Muscle layer of duodenum (tissue), 2 donors: ENCODE measurements around the gene PDGFD.

Experiments
- H3K27ac ChIP-seq: one replicate; pipeline ENCODE4 v1.7.0; 2013; ENCODE audit warnings: mild to moderate bottlenecking, low read length
- H3K27me3 ChIP-seq: one replicate; pipeline ENCODE4 v1.7.0; 2013; ENCODE audit warnings: low read depth, mild to moderate bottlenecking, control low read depth, low read length
- H3K36me3 ChIP-seq, 2 donors: one replicate each; pipeline ENCODE4 v1.7.0; 2013; ENCODE audit warnings: low read length in 2 of 2, control low read depth in 1 of 2, mild to moderate bottlenecking in 1 of 2; ENCODE audit not compliant: insufficient read depth in 2 of 2, control insufficient read depth in 1 of 2
- H3K4me1 ChIP-seq, 2 donors: one replicate each; pipeline ENCODE4 v1.7.0; 2013; ENCODE audit warnings: low read length in 2 of 2, mild to moderate bottlenecking in 2 of 2, control low read depth in 1 of 2, moderate library complexity in 1 of 2; ENCODE audit not compliant: insufficient read depth in 2 of 2, control insufficient read depth in 1 of 2
- H3K4me3 ChIP-seq, 2 donors: one replicate each; pipeline ENCODE4 v1.7.0; 2013; ENCODE audit warnings: low read length in 2 of 2, low read depth in 1 of 2, mild to moderate bottlenecking in 1 of 2
- H3K9me3 ChIP-seq, 2 donors: one replicate each; pipeline ENCODE4 v1.7.0; 2013; ENCODE audit warnings: low read length in 2 of 2, control low read depth in 1 of 2, mild to moderate bottlenecking in 1 of 2; ENCODE audit not compliant: control insufficient read depth in 1 of 2
- donor health status: healthy.

Gene PDGFD

DNA sequence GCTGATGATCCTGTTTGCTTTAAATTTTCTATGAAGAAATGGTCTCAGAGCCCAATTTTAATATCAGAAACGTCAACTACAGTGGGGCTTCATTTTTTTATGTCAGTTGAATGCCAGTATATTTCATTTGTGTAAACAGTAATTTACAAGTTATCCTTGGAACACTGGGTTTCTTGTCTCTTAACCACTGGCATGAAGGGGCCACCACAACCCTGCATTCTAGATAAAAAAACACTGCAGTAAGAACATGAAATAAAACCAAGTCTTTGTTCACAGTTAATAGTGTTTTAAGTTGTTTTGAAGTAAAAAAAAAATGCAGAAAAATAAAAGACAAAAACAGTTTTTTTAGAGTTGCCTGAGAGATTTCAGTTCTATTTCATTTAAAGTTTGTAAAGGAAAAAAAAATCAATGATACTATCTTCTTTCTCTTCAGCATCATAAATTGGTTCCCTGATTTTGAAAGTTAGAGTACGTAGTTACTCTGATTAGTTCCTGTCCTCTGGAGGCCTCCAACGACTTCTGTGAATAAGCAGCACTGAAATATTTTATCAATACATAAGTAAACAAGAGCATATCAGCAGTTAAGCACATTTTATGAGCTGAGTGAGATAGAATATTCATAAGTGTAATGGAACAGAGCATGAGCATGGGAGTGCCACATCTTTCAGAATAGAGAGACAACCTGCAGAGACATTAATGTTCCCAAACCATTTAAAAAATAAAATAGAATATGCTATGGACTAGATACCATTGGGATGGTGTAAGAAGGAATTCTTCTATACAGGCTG lies 135.3 kb downstream of the PDGFD start:
- H3K36me3 ChIP-seq = no peaks in the 10 kb centered on the region
- no peak overlapping the region for H3K4me3 ChIP-seq
- no peak overlapping the region for H3K27ac ChIP-seq
- H3K27me3 ChIP-seq = no peaks in the 10 kb centered on the region
- H3K4me1 ChIP-seq = no peaks in the 10 kb centered on the region
- peaks cover 0 to 3% of the 10 kb centered on the region in 2 donors for H3K9me3 ChIP-seq

DNA sequence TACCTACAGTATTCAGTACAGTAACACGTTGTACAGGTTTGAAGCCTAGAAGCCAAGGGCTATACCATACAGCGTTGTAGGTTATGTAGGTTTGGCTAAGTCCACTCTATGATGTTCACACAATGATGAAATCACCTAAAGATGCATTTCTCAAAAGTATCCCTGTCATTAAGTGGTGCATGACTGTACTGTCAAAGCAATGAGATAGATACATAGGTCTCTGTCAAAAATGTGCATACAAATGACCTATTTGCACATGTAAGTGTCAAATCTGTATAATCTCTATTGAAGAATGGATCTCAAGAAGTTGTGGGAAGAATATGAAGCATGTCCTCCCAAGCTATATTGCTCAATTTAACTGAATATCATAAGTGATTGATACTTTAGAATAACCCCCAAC lies 139.4 kb downstream of the PDGFD start:
- Histone ChIP-seq H3K27me3 (no peaks in the 10 kb centered on the region), H3K9me3 (no peaks in the 10 kb centered on the region), H3K4me3 (no peak overlapping the region), H3K36me3 (no peaks in the 10 kb centered on the region), H3K27ac (no peak overlapping the region), H3K4me1 (no peaks in the 10 kb centered on the region)

DNA sequence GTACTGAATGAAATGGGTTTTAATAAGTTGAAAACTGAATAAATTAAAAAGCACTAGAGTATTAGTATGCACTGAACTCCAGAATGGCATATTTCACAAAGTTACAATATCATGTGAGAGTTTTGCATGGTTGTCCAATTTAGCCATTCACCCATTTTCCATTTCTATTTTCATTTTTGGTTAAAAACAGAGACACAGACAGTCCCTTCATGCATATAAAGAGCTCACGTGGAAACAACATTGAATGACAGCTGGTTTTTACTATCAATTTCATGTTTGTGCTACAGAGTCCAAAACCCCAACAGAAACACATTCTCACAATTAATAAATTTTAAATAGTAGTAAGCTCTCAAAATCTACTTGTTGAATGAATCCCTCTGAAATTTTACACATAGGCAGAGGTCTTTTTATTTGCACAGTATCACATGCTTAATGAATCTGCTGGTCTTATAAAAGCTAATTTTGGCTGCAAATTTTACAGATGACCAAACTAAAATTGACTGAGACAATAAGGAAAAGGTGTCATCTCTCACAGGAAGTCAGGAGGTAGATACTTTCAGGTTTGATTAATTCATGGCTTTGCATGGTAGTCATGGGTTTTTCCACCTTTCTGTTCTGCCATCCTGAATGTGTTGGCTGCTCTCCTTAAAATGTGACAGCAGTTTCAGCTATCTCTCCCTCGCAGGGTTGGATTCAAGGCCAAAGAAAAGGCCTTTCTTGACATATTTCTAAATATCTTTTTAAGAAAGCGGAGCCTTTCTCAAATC lies 148.1 kb downstream of the PDGFD start:
- Histone ChIP-seq H3K9me3 (no peaks in the 10 kb centered on the region), H3K27me3 (no peaks in the 10 kb centered on the region), H3K36me3 (no peaks in the 10 kb centered on the region), H3K27ac (no peak overlapping the region), H3K4me3 (no peak overlapping the region), H3K4me1 (no peaks in the 10 kb centered on the region)

DNA sequence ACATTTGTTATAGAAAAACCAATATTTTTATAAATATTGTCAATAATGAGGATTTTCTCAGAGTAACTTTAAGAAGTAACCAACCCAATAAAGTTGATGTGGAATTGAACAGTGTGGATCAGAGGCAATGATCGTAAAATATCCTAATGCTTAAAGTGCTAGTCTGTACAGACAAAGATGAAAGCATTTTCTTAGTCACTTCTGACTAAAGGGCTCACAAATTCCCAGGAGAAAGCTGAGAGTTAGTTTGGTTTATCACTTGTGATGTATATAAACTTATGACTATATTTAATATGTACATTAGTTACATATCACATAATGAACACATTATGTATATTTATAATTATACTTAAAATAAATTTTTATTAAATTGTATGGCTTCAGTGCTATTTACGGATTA lies 152.9 kb downstream of the PDGFD start:
- H3K27me3 ChIP-seq = no peaks in the 10 kb centered on the region
- no peaks in the 10 kb centered on the region for H3K36me3 ChIP-seq
- peaks cover 0 to under 1% of the 10 kb centered on the region in 2 donors for H3K4me1 ChIP-seq
- no peak overlapping the region for H3K4me3 ChIP-seq
- no peak overlapping the region for H3K27ac ChIP-seq
- H3K9me3 ChIP-seq = no peaks in the 10 kb centered on the region

DNA sequence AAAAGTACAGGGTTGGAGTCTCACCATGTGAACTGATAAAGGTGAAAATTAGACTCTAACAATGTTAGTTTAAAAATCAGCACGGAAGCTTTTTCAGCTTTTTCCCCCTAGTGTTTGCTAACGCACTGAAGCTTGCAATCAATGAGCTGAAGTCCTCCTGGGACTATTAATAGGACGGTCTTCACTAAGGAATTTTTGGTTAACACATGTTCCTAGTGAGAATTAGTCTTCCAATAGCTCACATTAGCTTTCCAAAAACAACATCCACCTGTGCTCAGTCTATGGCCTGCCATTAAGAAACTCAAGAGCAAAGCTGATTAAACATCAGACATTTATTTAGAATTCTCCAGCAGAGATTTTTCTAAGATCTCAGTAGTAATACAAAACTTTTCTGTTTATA lies 154.2 kb downstream of the PDGFD start:
- H3K4me3 ChIP-seq = no peak overlapping the region
- no peak overlapping the region for H3K27ac ChIP-seq
- peaks cover 0 to 8% of the 10 kb centered on the region in 2 donors for H3K4me1 ChIP-seq
- H3K27me3 ChIP-seq = no peaks in the 10 kb centered on the region
- H3K9me3 ChIP-seq = no peaks in the 10 kb centered on the region
- no peaks in the 10 kb centered on the region for H3K36me3 ChIP-seq

DNA sequence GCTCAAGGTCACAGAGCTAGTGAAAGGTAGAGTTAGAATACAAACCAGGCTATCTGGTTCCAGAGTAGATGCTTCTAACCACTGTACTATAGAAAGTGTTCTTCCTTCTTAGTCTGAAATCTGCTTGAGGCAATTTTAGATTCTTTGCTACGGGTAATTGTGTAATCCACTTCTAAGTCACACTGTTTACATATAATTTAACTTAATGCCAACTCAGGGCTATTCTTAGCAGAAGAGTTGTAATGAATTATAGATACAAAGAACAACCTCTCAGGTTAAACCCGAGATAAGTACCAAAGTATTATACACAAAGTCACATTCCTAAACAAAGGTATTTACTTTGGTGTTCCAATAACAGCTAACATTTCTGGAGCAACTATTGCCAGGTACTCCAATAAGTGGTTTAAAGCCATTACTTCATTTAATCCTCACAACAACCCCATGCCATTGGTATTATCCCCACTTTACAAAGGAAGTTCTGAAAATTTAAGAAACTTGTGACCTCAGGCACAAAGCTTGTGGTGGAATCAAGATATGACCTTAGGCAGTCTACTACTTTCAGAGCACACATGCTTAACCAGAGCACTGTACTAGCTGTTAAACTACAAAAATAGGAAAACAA lies 158.6 kb downstream of the PDGFD start:
- no peaks in the 10 kb centered on the region for H3K27me3 ChIP-seq
- peaks cover 0 to 8% of the 10 kb centered on the region in 2 donors for H3K4me1 ChIP-seq
- no peaks in the 10 kb centered on the region for H3K9me3 ChIP-seq
- no peak overlapping the region for H3K4me3 ChIP-seq
- no peaks in the 10 kb centered on the region for H3K36me3 ChIP-seq
- H3K27ac ChIP-seq = no peak overlapping the region

DNA sequence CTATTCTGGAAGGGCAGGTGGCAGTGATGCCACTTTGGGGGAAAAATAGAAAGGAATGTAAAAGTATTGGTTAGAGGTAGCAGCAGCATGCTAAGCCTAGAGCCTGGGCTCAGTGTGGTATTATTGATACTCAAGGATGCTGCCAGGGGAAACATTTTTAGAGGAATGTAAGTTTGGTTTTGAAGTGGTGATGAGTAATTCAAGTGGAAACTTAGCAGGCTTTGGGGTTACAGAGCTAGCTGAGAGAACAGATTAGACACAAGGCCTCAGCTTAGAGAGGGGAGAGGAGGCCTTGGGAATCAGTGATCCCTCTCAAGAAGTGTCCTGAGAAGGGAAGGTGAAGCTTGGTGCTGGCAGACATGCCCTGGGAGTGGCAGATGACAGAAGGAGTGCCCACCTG lies 160.5 kb downstream of the PDGFD start:
- H3K9me3 ChIP-seq = no peaks in the 10 kb centered on the region
- no peak overlapping the region for H3K4me3 ChIP-seq
- peaks cover 0 to 8% of the 10 kb centered on the region in 2 donors for H3K4me1 ChIP-seq
- no peaks in the 10 kb centered on the region for H3K27me3 ChIP-seq
- H3K36me3 ChIP-seq = no peaks in the 10 kb centered on the region
- H3K27ac ChIP-seq = no peak overlapping the region

DNA sequence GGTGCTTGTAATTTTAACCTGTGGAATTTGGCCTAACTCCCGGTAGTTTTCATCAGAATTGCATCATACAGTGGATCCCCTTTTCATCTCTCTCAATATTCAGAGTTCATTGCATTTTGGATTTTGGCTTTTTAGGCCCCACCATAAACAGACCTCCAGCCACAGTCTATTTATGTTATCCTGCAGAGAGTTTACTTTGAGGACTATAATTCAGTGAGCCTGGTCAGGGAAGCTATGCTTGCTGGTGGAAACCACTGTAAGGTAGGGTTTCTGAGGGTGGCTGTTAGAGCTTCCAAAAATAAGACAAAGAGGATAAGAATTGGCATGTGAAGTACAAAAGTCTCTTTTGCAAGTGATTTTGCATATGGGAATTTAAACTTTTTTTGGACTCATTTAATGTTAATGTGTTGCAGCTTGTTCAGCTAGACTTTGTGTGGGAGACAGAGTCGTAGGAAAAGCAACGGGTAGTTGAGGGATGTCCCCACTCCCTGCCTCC lies 162.3 kb downstream of the PDGFD start:
- Histone ChIP-seq H3K27me3 (no peaks in the 10 kb centered on the region), H3K9me3 (no peaks in the 10 kb centered on the region), H3K36me3 (no peaks in the 10 kb centered on the region), H3K4me3 (no peak overlapping the region), H3K27ac (no peak overlapping the region), H3K4me1 (peaks cover 0 to 8% of the 10 kb centered on the region in 2 donors)

DNA sequence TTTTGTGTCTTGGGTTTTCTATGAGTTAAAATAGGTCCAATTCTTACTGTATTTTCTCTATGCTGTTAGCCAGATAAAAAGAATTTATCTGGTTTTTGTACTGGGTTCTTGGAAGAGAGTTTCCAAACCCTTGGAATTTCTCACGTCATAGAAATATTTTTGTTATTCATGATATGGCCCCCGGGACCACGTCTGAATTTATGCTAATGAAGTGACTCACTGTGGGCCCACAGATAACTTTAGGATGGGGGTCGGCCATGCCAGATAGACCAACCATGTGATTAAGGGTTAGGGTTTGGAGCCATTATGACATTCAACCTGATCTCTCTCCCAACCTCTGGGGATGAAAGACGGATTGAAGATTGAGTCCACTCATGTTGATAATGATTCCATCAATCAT lies 163.1 kb downstream of the PDGFD start:
- H3K9me3 ChIP-seq = no peaks in the 10 kb centered on the region
- H3K4me3 ChIP-seq = no peak overlapping the region
- H3K27me3 ChIP-seq = no peaks in the 10 kb centered on the region

DNA sequence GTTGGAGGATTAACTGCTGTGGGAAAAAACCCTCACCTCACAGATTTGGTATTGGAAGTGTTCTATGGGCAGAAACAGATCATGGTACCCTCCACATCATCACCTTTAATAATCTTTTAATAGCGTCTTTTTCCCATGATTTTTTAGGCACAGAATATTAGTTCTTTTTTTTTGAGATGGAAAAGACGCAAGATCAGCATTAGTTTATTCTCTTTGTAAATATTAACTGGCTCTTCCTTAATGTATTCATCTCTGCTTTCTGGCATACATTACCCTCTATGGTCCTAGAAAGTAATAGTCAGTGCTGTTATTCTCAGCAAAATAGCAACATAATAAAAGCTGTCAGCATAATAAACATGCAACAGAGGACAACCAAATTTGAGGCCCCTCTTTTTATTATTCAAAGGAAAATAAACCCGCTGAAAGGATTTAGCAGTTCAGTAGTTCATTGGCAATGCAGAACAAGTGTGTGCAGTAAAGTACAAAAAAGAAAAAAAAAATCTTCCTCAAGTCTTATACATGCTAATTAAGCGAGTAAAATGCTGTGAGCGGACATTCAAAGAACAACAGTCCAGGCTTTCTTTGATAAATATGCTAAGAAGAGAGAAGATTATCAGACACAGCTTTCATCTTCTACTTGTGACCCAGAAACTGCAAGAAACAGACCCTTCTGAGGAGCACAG lies 165.0 kb downstream of the PDGFD start:
- Histone ChIP-seq H3K4me3 (no peak overlapping the region), H3K27me3 (no peaks in the 10 kb centered on the region), H3K9me3 (no peaks in the 10 kb centered on the region), H3K27ac (no peak overlapping the region), H3K36me3 (no peaks in the 10 kb centered on the region), H3K4me1 (peaks cover 0 to 7% of the 10 kb centered on the region in 2 donors)

More for the DNA sequence above, 163.1 kb downstream of the PDGFD start:
- Histone ChIP-seq H3K27ac (no peak overlapping the region), H3K4me1 (peaks cover 0 to 4% of the 10 kb centered on the region in 2 donors), H3K36me3 (no peaks in the 10 kb centered on the region)

DNA sequence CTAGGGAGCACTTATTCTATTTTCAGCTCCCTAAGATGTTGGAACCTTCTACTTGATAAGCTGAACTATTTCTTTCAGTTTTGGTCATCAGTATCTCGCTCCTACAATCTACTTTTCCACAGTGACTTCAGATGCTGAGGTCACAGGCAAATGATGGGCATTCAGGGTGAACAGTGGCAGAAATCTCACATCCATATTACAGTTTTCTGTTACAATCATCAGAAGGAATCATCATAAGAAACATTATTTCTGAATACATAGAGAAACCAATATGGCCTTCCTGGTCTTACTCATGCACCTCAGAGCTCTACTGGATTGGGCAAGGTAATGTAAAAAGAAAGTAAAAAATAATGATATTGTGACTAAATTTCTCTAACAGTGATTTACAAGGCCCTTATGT lies 166.9 kb downstream of the PDGFD start:
- Histone ChIP-seq H3K27me3 (no peaks in the 10 kb centered on the region), H3K9me3 (no peaks in the 10 kb centered on the region), H3K4me3 (no peak overlapping the region), H3K36me3 (no peaks in the 10 kb centered on the region), H3K27ac (no peak overlapping the region), H3K4me1 (peaks cover 0 to 12% of the 10 kb centered on the region in 2 donors)
